Neuronal stem cell (in vitro differentiated cells): ENCODE results near the gene SLX9.
"Not testable (repeated sequence)": the region's sequence is repeated elsewhere in the genome, so short reads cannot be mapped to it uniquely, and the experiment has no call there.

Source experiments
- DNase-seq: peaks from one replicate; pipeline ENCODE4 v3.0.0-alpha.2; 2013; ENCODE audit warnings: low spot score
- H2AFZ ChIP-seq: one replicate; pipeline ENCODE4 v1.6.1; 2013; ENCODE audit warnings: mild to moderate bottlenecking, low read length, inconsistent platforms
- H2AK5ac ChIP-seq: 2 replicates; pipeline ENCODE4 v1.6.1; 2013; ENCODE audit warnings: low read depth, mild to moderate bottlenecking, inconsistent platforms, low read length, moderate library complexity, mixed read lengths
- H2BK120ac ChIP-seq: 2 replicates; pipeline ENCODE4 v1.6.1; 2013; ENCODE audit warnings: low read depth, mild to moderate bottlenecking, inconsistent platforms, low read length, moderate library complexity, mixed read lengths
- H2BK12ac ChIP-seq: one replicate; pipeline ENCODE4 v1.6.1; 2013; ENCODE audit warnings: low read length, inconsistent platforms
- H2BK15ac ChIP-seq: 2 replicates; pipeline ENCODE4 v1.6.1; 2013; ENCODE audit warnings: mild to moderate bottlenecking, low read length, inconsistent platforms, mixed read lengths
- H2BK5ac ChIP-seq: one replicate; pipeline ENCODE4 v1.6.1; 2013; ENCODE audit warnings: inconsistent platforms, mild to moderate bottlenecking, low read length, moderate library complexity
- H3K14ac ChIP-seq: one replicate; pipeline ENCODE4 v1.6.1; 2013; ENCODE audit warnings: low read length, inconsistent platforms
- H3K18ac ChIP-seq: 2 replicates; pipeline ENCODE4 v1.6.1; 2013; ENCODE audit warnings: low read length, inconsistent platforms
- H3K23ac ChIP-seq: 2 replicates; pipeline ENCODE4 v1.6.1; 2013; ENCODE audit warnings: low read depth, mild to moderate bottlenecking, mixed read lengths, low read length, inconsistent platforms; ENCODE audit not compliant: poor library complexity
- H3K27ac ChIP-seq: replicated peaks from 3 replicates; pipeline ENCODE4 v1.5.1; 2013; ENCODE audit warnings: low read length, inconsistent platforms
- H3K27me3 ChIP-seq, 3 experiments: 2 replicates each; pipeline ENCODE4 v1.6.1; 2013; ENCODE audit warnings: low read length in 3 of 3, mild to moderate bottlenecking in 2 of 3, inconsistent platforms in 1 of 3, low read depth in 1 of 3, mixed read lengths in 1 of 3, moderate library complexity in 1 of 3; ENCODE audit not compliant: control insufficient read depth in 3 of 3, insufficient read depth in 3 of 3
- H3K36me3 ChIP-seq, 2 donors: replicated peaks in 1 of 2; 2 replicates each; pipeline ENCODE4 v1.6.1; 2013; ENCODE audit warnings: low read length in 2 of 2; ENCODE audit not compliant: control insufficient read depth in 2 of 2, insufficient read depth in 2 of 2
- H3K4ac ChIP-seq: 2 replicates; pipeline ENCODE4 v1.6.1; 2013; ENCODE audit warnings: inconsistent platforms, mild to moderate bottlenecking, low read length, moderate library complexity
- H3K4me1 ChIP-seq, 2 donors: 1 replicate in 1 of 2; 2 replicates in 1 of 2; pipeline ENCODE4 v1.6.1; 2013; ENCODE audit warnings: low read length in 2 of 2, low read depth in 1 of 2; ENCODE audit not compliant: control insufficient read depth in 2 of 2, insufficient read depth in 1 of 2
- H3K4me2 ChIP-seq: one replicate; pipeline ENCODE4 v1.6.1; 2013; ENCODE audit warnings: mild to moderate bottlenecking, low read length, inconsistent platforms; ENCODE audit not compliant: insufficient read depth, poor library complexity, severe bottlenecking
- H3K4me3 ChIP-seq, 2 donors: 2 replicates each; pipeline ENCODE4 v1.5.1; 2013; ENCODE audit warnings: low read length in 2 of 2, mild to moderate bottlenecking in 2 of 2, inconsistent platforms in 1 of 2, moderate library complexity in 1 of 2
- H3K79me1 ChIP-seq: one replicate; pipeline ENCODE4 v1.6.1; 2013; ENCODE audit warnings: low read depth, mild to moderate bottlenecking, inconsistent platforms, low read length, moderate library complexity
- H3K9ac ChIP-seq: one replicate; pipeline ENCODE4 v1.6.1; 2013; ENCODE audit warnings: mild to moderate bottlenecking, low read depth, low read length, inconsistent platforms; ENCODE audit not compliant: poor library complexity
- H3K9me3 ChIP-seq, 2 donors: replicated peaks in 1 of 2; 2 replicates each; pipeline versions ENCODE3 to v1.6.1; 2013; ENCODE audit warnings: low read length in 2 of 2, mild to moderate bottlenecking in 2 of 2, inconsistent platforms in 1 of 2, low read depth in 1 of 2, mixed read lengths in 1 of 2, moderate library complexity in 1 of 2; ENCODE audit not compliant: control insufficient read depth in 2 of 2, insufficient read depth in 1 of 2
- H4K8ac ChIP-seq: one replicate; pipeline ENCODE4 v1.6.1; 2013; ENCODE audit warnings: low read depth, mild to moderate bottlenecking, inconsistent platforms, low read length, moderate library complexity
- H4K91ac ChIP-seq: one replicate; pipeline ENCODE4 v1.6.1; 2013; ENCODE audit warnings: low read length, low read depth, mild to moderate bottlenecking, inconsistent platforms; ENCODE audit not compliant: poor library complexity
- WGBS, 2 donors: extraction: QIAGEN DNeasy Blood & Tissue Kit; methylation state at CpG; one replicate each; pipeline ENCODE4 v1.1.7; 2013; ENCODE audit warnings: missing lambda C conversion rate in 2 of 2, mixed read lengths in 1 of 2; ENCODE audit not compliant: insufficient read length in 2 of 2, insufficient replicate concordance in 1 of 2; ENCODE audit errors: extremely low coverage in 2 of 2; 5-methylcytosine and 5-hydroxymethylcytosine counted together

SLX9 gene

GRCh38 chr21:44973598-44973997, 33.8 kb downstream of the SLX9 start:
- H3K9me3 ChIP-seq: no peaks in the 10 kb centered on the region
- WGBS, 2 donors: no CpG with 5 or more reads among the region's 14 CpGs
- no peak overlapping the region for H2BK120ac ChIP-seq
- H3K36me3 ChIP-seq: peaks cover 11 to 47% of the 10 kb centered on the region in 2 donors
- no peak overlapping the region for H3K4me2 ChIP-seq
- no peak overlapping the region for H2BK15ac ChIP-seq
- H3K4me3 ChIP-seq: no peak overlapping the region
- H3K9ac ChIP-seq: no peak overlapping the region
- H3K18ac ChIP-seq: peak overlapping the region; percentile 44
- H3K27me3 ChIP-seq: no peaks in the 10 kb centered on the region
- no peak overlapping the region for H3K14ac ChIP-seq
- H4K8ac ChIP-seq: no peak overlapping the region
- no peak for DNase-seq
- H3K4me1 ChIP-seq: peaks cover 0 to 12% of the 10 kb centered on the region in 2 donors
- H3K79me1 ChIP-seq: peaks cover 9% of the 10 kb centered on the region
- no peak overlapping the region for H3K27ac ChIP-seq
- H2BK5ac ChIP-seq: no peak overlapping the region
- no peak overlapping the region for H3K4ac ChIP-seq
- H2AK5ac ChIP-seq: no peak overlapping the region
- no peak overlapping the region for H3K23ac ChIP-seq
- no peak overlapping the region for H4K91ac ChIP-seq
- H2AFZ ChIP-seq: no peak overlapping the region
- H2BK12ac ChIP-seq: no peak overlapping the region

DNA sequence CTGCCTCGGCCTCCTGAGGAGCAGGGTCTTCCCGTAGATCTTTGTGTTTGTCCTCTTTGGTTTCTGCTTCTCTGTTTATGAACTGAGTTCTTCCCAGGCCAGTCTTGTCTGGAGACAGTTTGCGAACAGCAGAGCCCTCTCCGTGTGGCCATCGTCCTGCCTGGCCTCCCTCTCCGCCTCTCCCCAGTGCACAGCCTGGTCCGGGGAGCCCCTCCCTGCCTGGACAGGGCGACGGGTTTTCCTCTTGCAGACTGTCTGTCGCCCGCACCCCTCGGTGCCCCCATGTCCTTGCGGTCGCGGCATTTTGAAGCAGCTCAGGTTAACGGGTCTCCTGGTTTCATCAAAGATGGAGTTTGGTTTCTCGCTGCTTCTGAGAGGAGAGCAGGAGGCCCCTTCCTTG, 34.8 kb downstream of the SLX9 start:
- Histone ChIP-seq H2BK12ac (no peak overlapping the region), H3K4me2 (no peak overlapping the region), H3K14ac (no peak overlapping the region), H3K9ac (no peak overlapping the region), H2BK120ac (no peak overlapping the region), H2BK15ac (no peak overlapping the region), H4K8ac (no peak overlapping the region), H3K4me3 (no peak overlapping the region), H2AK5ac (no peak overlapping the region), H2BK5ac (no peak overlapping the region), H3K79me1 (peaks cover 9% of the 10 kb centered on the region), H3K18ac (no peak overlapping the region), H3K27ac (no peak overlapping the region), H3K4me1 (peaks cover 2 to 11% of the 10 kb centered on the region in 2 donors), H3K27me3 (no peaks in the 10 kb centered on the region), H3K4ac (no peak overlapping the region), H3K36me3 (peaks cover 7 to 38% of the 10 kb centered on the region in 2 donors), H3K23ac (peak overlapping the region; percentile 81), H3K9me3 (no peaks in the 10 kb centered on the region), H2AFZ (no peak overlapping the region), H4K91ac (no peak overlapping the region)
- DNase-seq: no peak
- no CpG with 5 or more reads among the region's 17 CpGs for WGBS, 2 donors

DNA sequence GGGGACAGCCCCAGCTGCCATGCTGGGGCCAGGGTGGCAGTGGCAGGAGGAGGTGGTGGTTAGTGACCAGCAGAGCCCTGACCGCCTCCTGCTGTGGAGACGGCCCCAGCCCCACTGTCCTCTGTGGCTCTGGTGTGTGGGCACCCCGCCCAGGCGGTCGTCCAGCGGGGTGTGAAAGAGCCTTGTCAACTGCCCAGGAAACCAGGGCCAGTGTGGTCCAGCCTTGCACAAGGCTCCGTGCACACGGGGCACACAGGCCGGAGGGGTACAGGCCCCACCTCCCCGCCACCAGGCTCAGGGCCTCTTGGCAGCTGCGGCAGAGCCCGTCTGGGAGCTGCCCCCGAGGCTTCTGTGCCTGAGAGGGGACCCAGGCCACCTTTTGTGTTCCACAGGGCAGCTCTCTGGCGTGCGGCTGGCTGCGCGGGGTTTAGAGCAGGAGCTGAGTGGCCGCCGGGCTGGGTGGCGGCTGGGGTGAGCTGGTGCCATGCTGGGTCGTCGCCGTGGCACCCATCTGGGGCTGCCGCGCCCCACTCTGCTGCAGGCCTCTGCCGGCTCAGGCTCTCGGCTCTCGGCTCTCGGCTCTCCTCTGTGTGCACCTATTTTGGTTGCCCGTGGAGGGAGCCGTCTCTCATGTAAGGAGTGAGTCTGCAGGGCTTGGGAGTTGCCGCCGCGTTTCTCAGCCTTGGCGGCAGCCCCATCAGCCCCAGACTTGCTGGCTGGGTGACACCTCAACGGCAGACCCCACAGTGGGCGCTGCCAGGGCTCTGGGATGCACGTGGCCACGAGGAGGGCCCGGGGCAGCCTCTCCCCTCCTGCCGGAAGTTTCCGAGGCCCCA, 36.1 kb downstream of the SLX9 start:
- Histone ChIP-seq H2BK120ac (no peak overlapping the region), H3K4me3 (no peak overlapping the region), H3K14ac (peak overlapping the region; percentile 71), H2AFZ (no peak overlapping the region), H3K27me3 (no peaks in the 10 kb centered on the region), H3K27ac (no peak overlapping the region), H3K4me2 (no peak overlapping the region), H4K91ac (no peak overlapping the region), H2BK5ac (no peak overlapping the region), H2AK5ac (peak overlapping the region; percentile 56), H3K36me3 (peaks cover 5 to 32% of the 10 kb centered on the region in 2 donors), H2BK15ac (peak overlapping the region; percentile 26), H2BK12ac (no peak overlapping the region), H3K9me3 (no peaks in the 10 kb centered on the region), H3K4ac (no peak overlapping the region), H3K79me1 (peaks cover 1% of the 10 kb centered on the region), H3K9ac (no peak overlapping the region), H3K4me1 (peaks cover 3% of the 10 kb centered on the region in 2 donors), H3K23ac (peak overlapping the region; percentile 35), H3K18ac (peak overlapping the region; percentile 44), H4K8ac (no peak overlapping the region)
- WGBS, 2 donors: no CpG with 5 or more reads among the region's 42 CpGs
- DNase-seq: no peak

DNA sequence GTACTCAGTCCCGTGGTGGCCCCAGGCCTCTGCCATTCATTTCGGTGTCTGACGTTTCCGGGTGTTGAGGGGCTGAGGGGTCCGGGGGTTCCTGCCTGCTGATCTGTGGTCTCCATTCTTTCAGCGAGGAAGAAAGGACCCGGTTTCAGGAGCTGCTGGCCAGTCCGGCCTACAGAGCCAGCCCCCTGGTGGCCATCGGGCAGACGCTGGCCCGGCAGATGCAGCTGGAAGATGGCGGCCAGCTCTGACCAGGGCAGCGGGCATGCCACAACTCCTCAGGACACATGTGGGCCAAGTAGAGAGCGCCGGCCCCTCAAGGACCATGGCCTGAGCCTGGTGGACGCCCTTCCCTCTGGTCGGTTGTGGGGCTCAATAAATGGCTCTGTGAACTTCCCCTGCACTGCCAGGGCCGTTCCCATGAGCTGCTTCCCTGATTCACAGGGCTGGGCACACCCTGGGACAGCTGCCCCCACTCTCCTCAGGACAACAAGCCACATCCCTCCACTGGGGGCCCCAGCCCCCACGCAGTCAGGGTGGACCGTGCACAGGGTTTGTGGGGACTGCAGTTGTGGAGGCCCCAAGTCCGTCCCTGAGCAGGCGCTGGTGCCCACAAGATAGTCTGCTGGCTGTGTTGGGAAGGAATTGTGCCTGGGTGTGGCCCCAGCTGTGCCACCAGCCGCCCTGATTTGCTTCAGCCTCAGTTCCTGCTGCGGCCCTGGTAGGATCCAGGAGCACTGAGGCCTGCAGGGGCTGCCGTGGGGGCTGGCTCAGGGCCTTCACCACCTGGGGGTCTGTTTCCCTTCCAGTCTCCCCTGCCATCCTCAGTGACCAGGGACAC, 36.9 kb downstream of the SLX9 start:
- H3K18ac ChIP-seq, H2AFZ ChIP-seq, H3K23ac ChIP-seq, H3K4ac ChIP-seq, H4K8ac ChIP-seq, H3K79me1 ChIP-seq, H3K4me2 ChIP-seq, H3K4me3 ChIP-seq, H2BK120ac ChIP-seq, H3K4me1 ChIP-seq, H2BK15ac ChIP-seq, H2BK5ac ChIP-seq, H3K27ac ChIP-seq, H3K9me3 ChIP-seq, DNase-seq, H3K9ac ChIP-seq, H3K27me3 ChIP-seq, H4K91ac ChIP-seq: not testable (repeated sequence)
- WGBS, 2 donors: no CpG with 5 or more reads among the region's 25 CpGs
- Histone ChIP-seq H2BK12ac (peak overlapping the region; percentile 41), H3K36me3 (peaks cover 5 to 31% of the 10 kb centered on the region in 2 donors), H2AK5ac (peak overlapping the region; percentile 56), H3K14ac (peak overlapping the region; percentile 71)
